NCI-H128 (cell line): ENCODE results near the gene SLC12A8.

Source experiments
- DNase-seq: peaks from one replicate; lab custom pipeline; 2025; ENCODE audit not compliant: unreplicated experiment; lab: John Stamatoyannopoulos, UW

The SLC12A8 gene

DNA sequence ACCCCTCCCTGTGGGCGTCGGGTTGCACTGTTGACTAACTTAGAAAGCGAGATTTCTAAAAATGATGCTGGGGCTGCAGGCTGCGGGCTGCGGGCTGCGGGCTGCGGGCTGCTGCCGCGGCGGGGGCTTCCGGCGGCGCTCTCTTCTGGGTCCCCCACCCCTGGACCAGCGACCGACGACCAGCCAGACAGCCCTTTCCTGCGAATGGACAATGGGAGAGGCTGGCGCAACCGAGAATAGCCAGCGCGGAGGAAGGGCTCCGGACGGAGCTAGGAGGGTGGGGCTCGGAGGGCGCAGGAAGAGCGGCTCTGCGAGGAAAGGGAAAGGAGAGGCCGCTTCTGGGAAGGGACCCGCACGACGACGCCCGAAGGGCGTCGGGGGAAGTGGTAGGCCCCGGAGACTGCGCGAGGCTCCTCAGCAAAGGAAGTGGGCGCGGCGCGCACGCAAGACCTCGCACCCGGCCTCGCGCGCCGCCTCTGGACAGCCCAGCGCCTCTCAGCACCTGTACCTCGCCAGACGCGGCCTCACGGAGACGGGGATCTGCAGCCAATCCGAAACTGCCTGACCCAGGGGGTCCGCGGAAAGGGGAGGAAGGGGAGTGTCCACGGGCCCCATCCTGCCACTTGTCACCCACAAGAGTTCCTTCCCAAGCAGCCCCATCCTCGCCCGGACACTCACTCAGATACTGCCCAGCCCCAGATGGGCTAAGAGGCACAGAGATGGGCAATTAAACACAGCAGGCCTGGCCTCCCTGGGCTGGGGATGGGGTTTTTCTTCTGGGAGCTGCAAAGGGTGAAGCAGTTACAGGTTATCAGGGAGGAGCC, 70.7 kb downstream of the SLC12A8 start:
- peak; percentile 17 for DNase-seq

GRCh38 chr3:125140818-125141595, 71.5 kb downstream of the SLC12A8 start:
- no peak for DNase-seq

- no peak for DNase-seq
Observed at GRCh38 chr3:125140011-125140817, 72.3 kb downstream of the SLC12A8 start.

DNA sequence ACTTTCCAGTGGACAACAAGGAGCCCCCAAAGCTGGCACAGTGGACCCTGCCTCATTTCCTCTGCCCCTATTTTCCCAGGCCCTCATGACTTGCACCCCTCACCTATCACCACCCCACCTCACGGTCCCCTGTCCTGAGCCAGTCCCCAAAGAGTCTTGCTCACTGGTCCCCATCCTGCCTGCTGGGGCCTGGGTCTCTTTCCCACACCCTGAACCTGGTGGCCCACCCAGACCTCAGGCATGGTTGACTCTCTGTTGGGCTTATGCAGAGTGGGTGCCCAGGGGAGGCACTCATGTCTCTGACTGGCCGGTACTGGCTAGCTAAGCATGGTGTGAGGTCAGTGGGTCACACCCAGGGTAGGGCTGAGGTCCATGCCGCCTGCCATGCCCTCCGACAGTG, 73.2 kb downstream of the SLC12A8 start:
- no peak for DNase-seq

GRCh38 chr3:125137358-125138033, 75.1 kb downstream of the SLC12A8 start:
- DNase-seq = no peak

DNA sequence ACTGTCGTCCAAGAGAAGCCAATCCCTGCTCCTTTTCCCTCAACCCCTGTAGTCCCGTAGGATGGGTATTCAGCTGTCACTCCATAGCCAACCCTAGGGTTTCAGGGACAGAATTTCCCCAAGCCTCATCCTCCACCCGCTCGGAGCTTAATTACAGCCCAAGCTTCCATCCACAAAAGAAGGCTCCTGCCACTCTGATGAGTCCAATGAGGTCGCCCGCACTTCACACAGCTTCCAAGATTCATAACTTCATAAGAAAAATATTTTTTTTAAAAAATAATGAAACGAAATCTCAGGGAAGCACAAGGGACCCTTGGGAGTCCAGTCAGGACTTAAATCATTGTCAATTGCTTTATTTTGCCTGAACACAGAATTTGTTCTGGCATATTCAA, 75.6 kb downstream of the SLC12A8 start:
- DNase-seq = no peak

GRCh38 chr3:125136515-125136914, 76.0 kb downstream of the SLC12A8 start:
- DNase-seq = no peak

DNA sequence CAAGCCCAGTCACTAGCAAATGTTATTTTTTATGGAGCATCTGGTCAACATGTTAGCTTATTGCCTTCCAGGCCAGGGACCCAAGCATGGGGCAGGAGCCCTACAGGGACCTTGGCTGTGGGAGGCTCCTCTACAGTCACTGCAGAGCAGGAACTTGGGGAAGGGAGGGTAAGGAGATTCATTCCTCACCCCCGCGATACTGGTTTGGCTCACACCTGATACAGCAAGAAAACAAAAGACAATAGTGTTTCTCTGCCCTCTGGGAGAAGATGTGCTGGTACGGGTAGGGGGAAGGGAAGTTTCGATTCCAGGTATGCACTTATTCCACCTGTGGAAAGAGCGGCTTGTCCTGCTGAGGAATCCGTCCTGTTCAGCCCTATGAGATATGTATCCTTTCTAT, 77.6 kb downstream of the SLC12A8 start:
- no peak for DNase-seq

DNA sequence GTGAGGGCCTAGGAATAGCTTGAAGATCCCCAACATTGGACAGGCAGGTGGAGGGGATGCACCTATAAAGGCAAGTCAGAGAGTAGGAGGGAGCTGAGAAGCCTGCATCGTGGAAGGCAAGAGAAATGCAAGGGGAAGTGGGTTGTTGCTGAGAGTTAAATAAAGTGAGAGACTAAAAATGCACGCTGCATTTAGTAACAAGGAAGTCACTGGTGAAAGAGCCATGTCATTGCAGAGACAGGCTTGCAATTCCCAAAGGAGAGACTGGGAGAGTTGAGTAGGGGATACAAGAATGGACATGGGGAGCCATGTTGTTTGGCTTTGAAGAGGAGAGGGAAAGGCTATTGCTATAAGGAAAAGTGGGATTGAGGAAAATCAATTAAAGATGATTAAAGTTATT, 79.7 kb downstream of the SLC12A8 start:
- no peak for DNase-seq

DNA sequence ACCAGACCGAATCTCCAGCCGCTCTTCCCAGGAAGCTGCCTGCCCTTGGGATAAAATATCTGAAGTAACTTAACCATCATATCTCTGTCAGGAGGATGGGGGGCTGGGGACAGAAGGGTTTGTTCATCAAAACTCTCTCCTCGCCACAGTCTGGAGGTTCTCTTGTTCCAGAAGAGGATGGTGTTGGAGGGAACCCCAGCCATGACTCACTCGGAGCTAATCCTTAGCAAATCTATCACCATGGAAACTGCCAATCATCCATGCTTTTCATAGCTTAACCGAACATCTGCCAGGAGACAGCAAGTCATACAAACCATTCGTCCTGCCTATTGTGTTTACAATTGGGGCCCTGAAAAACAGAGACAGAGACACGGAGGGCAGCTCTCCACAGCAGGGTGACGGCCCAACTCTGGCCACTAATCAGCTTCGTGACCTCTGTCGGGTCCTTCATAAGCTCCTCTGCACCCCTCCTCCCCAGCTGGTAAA, 83.0 kb downstream of the SLC12A8 start:
- DNase-seq = no peak

DNA sequence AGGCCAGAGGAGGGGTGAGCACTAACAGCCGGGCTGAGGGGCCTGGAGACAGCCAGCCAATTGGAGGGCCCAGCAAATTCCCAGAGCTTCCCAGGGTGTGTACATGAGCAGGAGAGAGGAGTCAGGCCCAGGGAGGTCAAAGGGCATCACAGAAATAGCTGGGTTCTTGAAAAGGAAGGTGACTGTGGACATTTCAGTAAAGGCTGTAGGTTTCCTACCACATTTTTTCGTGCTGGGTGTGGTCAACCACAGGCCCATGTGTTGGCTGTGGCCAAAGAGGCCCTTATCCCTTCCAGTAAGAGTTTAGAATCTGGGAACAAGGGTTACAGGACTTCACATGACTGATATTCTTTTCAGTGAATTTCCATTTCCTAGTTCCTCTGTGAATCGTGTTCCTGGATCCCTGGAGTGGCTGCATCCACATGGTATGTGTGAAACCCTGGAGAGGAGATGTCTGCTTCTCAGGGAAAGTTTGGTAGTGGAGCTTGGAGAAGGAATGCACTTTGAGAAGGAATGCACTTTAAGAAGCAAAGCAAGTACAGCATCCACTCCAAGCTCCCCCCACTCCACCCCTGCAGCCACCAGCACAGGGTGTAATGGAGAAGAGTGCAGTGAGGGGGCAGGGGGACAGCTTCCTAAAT, 83.6 kb downstream of the SLC12A8 start:
- no peak for DNase-seq

- DNase-seq = no peak
Observed at GRCh38 chr3:125126323-125126722, 86.2 kb downstream of the SLC12A8 start.

DNA sequence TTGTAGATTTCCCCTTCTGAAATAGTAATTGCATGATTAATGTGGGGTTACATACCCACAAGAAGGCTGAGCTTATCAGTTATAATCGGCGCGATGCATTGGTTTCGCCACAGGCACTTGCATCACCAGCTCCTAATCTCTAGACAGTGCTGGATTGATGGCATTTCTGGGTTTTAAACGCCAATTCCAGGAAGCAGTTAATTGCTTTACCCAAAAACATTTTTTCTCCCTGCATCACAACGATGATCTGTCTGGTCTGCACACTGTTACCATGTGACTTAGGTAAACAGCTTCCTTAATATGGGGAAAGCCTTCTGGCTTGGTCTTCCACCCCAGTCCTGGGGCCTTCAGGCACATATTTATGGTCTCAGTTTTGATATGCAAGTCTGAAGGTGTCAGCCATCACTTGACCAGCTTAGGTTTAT, 86.7 kb downstream of the SLC12A8 start:
- no peak for DNase-seq

- no peak for DNase-seq
Observed at GRCh38 chr3:125123451-125124305, 88.9 kb downstream of the SLC12A8 start.

DNA sequence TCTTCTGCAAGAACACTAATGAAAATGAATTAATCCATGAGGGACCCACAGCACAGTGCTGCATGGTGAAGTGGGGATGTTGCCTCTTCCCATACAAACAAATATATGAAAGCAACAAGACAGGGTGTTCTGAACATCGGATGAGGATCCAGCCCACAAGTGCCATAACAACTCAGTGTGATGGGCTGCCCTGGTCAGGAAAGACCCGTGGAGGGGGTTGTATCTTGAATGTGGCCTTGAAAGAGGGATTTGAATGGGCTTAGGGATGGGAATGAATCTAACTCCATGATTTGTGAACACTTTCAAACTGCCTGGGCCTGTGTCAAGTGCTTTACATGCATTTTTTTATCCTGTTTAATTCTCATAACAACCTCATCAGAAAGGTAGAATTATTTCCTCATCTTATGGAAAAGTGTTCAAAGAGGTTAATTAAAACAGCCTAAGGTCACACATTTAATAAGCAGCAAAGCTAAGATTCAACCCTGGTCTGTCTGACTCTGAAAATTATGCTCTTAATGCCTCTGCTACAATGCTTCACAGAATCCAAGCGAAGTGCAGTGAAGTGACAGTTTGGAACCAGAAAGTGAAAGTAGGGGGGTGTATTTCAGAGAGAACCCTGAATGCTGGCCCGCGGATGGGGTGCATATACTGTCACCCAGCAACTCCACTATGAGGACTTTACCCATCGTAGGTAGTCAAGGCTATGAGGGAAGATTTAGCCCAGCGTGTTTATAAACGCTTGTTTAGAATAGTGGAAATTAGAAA, 91.1 kb downstream of the SLC12A8 start:
- DNase-seq = no peak

GRCh38 chr3:125120379-125121122, 92.0 kb downstream of the SLC12A8 start:
- DNase-seq = no peak

DNA sequence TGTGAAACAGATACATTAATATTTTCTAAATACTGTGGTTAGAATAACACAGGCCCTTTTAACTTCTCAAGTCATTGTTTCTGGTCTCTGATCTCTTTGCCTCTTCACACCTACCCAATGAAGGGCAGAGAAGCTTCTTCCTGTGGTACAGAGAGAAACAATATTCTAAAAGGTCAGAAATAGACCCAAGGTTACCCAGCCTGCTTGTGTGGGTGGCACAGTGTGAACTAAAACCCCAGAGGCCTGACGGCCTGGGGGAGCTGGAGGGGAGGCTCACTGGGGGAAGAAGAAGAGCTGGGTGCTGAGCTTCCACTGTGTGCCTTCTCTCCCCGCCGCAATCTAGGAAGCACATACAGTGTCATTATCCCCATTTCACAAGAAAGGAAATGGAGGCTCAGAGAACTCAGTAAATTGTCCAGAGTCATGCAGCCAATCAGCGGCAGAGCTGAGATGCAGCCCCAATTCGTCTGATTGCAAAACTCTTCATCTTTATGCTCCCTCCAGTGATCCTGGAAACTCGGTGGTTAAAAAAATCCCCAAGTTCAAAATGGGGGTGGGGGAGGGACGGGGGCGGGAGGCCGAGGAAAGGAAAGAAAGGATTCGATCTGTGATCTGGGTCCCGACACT, 92.7 kb downstream of the SLC12A8 start:
- no peak for DNase-seq
